ENCODE measurements around the gene CFAP43.

DNA sequence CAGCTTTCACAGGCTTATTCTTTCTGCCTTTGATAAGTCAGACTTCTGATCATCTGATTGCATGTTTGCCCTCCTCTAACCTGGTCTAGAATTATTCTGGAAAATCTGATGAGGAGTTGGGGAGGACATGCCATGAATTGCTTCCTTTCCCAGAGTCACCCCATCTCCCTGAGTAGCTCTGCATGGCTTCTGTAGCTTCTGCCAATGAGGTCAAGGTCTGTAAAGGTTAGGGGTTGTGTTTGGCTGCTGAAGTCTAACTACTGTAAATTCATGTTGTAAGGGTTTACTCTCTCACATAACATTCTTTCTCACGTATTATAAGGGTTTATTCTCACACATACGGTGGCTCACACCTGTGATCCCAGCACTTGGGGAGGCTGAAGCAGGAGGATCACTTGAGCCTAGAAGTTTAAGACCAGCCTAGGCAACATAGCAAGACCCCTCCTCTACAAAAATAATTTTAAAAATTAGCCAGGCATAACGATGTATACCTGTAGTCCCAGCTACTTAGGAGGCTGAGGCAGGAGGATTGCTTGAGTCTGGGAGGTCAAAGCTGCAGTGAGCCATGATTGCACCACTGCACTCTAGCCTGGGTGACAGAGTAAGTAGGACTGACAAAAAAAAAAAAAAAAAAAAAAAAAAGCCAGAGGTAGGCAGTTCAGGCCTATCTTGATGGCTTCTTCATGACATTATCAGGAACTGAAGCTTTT, 47.5 kb upstream of the CFAP43 start:
- TF ChIP-seq ZFP3 (CRISPR knock-in tag; IDR thresholded peaks at IDR 0.05) (no peak), POU6F1 (CRISPR knock-in tag; IDR thresholded peaks at IDR 0.05; ENCODE audit: borderline replicate concordance, low read depth) (no peak), GLIS3 (CRISPR knock-in tag; IDR thresholded peaks at IDR 0.05) (no peak), CREB5 (CRISPR knock-in tag; IDR thresholded peaks at IDR 0.05; ENCODE audit: low read depth) (no peak)
